NCI-H82 treated with DMSO at 0.1 percent for 48 hours (cell line): ENCODE data around the gene SYNE3.

Experiments
- DNase-seq: peaks from one replicate; lab custom pipeline; 2025; ENCODE audit not compliant: unreplicated experiment; lab: John Stamatoyannopoulos, UW

The SYNE3 gene

GRCh38 chr14:95475540-95476240 is 40.8 kb downstream of the SYNE3 start:
- DNase-seq: no peak

DNA sequence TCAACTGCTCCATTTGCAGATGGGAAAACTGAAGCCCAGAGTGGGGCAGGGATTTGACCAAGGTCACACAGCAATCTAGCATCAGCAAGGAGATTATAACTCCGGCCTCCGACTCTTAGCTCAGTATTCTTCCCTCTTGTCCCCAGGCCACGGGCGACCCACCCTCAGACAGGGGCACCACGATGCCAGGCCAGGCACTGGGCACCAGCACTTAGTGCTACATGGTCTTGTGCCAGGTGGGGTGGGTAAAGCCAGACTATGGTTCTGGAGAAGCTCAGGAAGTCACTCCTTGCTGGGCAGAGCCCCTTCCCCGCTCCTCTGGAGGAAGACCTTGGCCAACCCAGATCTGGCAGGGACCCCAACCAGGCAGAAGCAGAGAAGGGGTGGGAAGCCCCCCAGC is 41.5 kb downstream of the SYNE3 start:
- no peak for DNase-seq

- DNase-seq: no peak
These were observed 42.0 kb downstream of the SYNE3 start for GRCh38 chr14:95474486-95474885.

- no peak for DNase-seq
These were observed 43.6 kb downstream of the SYNE3 start for GRCh38 chr14:95472819-95473251.

GRCh38 chr14:95471476-95471875 is 45.0 kb downstream of the SYNE3 start:
- no peak for DNase-seq

DNA sequence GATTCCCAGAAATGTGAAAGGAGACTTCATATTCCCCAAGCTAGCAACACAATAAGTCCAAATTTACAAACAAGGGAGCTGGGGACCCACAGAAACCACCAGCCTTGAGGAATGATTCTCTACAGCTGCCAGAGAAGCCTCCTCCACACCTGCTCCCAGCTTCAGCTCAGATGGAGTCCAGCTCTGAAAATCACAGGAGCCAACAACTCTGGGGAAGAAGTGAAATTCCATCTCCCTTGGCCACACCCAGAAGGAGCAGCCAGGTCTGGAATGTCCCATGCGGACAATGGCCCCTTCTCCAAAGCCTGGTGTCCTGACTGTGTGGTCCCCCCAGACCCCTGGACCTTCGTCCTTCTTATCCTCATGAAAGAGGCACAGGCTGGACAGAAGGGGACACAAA is 45.4 kb downstream of the SYNE3 start:
- no peak for DNase-seq

- no peak for DNase-seq
These were observed 47.3 kb downstream of the SYNE3 start for GRCh38 chr14:95469134-95469481.

DNA sequence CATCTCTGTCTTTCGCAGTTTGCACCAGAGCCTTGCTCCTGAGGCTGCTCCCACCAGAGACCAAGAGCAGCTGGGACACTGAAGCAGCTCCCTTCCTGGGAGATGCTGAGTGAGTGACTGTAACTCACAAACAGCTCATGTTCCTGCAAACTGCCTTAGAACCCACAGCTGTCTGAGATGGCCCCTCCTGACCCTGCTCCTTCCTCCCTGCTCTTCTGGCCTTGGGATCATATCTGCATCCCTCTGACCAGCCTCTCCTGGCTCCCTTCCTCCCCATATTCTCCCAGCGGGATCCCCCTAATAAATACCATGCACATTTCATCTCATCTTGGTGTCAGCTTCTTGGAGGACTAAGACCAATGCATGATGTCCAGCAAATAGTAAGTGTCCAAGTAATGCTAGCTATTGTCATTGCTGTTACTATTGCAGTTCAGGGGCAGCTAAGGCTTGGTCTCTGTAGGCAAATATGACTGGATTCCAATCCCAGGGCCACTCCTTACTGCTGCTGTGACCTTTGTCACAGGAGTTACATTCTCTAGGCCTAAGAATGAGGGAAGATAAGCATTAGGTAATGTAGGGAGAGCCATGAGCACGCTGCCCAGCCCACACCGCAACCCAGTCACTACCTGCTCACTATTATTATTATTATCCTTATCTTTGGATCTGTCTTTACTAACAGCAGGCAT is 47.9 kb downstream of the SYNE3 start:
- DNase-seq: no peak

- DNase-seq: no peak
These were observed 48.8 kb downstream of the SYNE3 start for GRCh38 chr14:95467657-95468056.

- no peak for DNase-seq
These were observed 49.2 kb downstream of the SYNE3 start for GRCh38 chr14:95467232-95467631.
